ENCODE results near the gene SMC1A.

SMC1A gene

GRCh38 chrX:53333853-53334252 is 88.6 kb downstream of the SMC1A start:
- no peak for DNase-seq

GRCh38 chrX:53332204-53332603 is 90.2 kb downstream of the SMC1A start:
- no peak for DNase-seq

GRCh38 chrX:53330331-53330730 is 92.1 kb downstream of the SMC1A start:
- no peak for DNase-seq

- no peak for DNase-seq
Measured at GRCh38 chrX:53324803-53325202, 97.7 kb downstream of the SMC1A start.
